GM18505 (cell line): ENCODE data around the gene RABGAP1.

ENCODE experiments used
- ATAC-seq: cut with Tn5 transposase; IDR thresholded peaks from one replicate; pipeline ENCODE4 v1.9.1; 2021; ENCODE audit not compliant: unreplicated experiment
- POLR2A ChIP-seq: IDR thresholded peaks from 4 replicates; pipeline ENCODE4 v1.6.1; 2011; ENCODE audit warnings: borderline replicate concordance; ENCODE audit not compliant: insufficient read depth, insufficient read length; ENCODE audit errors: extremely low read depth

The RABGAP1 gene

GRCh38 chr9:123007269-123007668 is 66.4 kb downstream of the RABGAP1 start:
- TF ChIP-seq POLR2A = no peak
- ATAC-seq = no peak

GRCh38 chr9:123008909-123009308 is 68.1 kb downstream of the RABGAP1 start:
- no peak for TF ChIP-seq POLR2A
- ATAC-seq = no peak

GRCh38 chr9:123011380-123011779 is 70.6 kb downstream of the RABGAP1 start:
- no peak for TF ChIP-seq POLR2A
- ATAC-seq = no peak

GRCh38 chr9:123011878-123012528 is 71.2 kb downstream of the RABGAP1 start:
- no peak for TF ChIP-seq POLR2A
- no peak for ATAC-seq

- ATAC-seq = no peak
- TF ChIP-seq POLR2A = no peak
These were observed 75.8 kb downstream of the RABGAP1 start for GRCh38 chr9:123016631-123017030.

- no peak for ATAC-seq
- no peak for TF ChIP-seq POLR2A
These were observed 80.0 kb downstream of the RABGAP1 start for GRCh38 chr9:123020796-123021195.

- ATAC-seq = no peak
- no peak for TF ChIP-seq POLR2A
These were observed 85.6 kb downstream of the RABGAP1 start for GRCh38 chr9:123026425-123026824.

- no peak for ATAC-seq
- no peak for TF ChIP-seq POLR2A
These were observed 86.7 kb downstream of the RABGAP1 start for GRCh38 chr9:123027517-123027916.

GRCh38 chr9:123028136-123028535 is 87.3 kb downstream of the RABGAP1 start:
- ATAC-seq = no peak
- no peak for TF ChIP-seq POLR2A

GRCh38 chr9:123028973-123029372 is 88.2 kb downstream of the RABGAP1 start:
- TF ChIP-seq POLR2A = no peak
- ATAC-seq = no peak

- ATAC-seq = no peak
- TF ChIP-seq POLR2A = no peak
These were observed 91.1 kb downstream of the RABGAP1 start for GRCh38 chr9:123031963-123032362.

- ATAC-seq = no peak
- no peak for TF ChIP-seq POLR2A
These were observed 92.5 kb downstream of the RABGAP1 start, which contains the start of gene GPR21 for GRCh38 chr9:123033352-123033751. Gene GPR21 (plus strand): TSS chr9:123033667. CDS start chr9:123034567, 900 bp downstream.

- no peak for ATAC-seq
- no peak for TF ChIP-seq POLR2A
These were observed 93.2 kb downstream of the RABGAP1 start for GRCh38 chr9:123033864-123034601.

- TF ChIP-seq POLR2A = no peak
- no peak for ATAC-seq
These were observed 94.2 kb downstream of the RABGAP1 start for GRCh38 chr9:123034881-123035510.
